GM23248 (cell line): Measurements from ENCODE around the gene HOXB4.

ENCODE experiments used
- EZH2 ChIP-seq: fragments of 200-600 bp; sonication (generic); IDR thresholded peaks from 2 replicates; pipeline ENCODE4 v1.6.1; 2018; ENCODE audit warnings: antibody characterized with exemption, mild to moderate bottlenecking; ENCODE audit not compliant: insufficient read depth, poor library complexity, severe bottlenecking
- EZH2phosphoT487 ChIP-seq: fragments of 200-600 bp; sonication (generic); IDR thresholded peaks from 2 replicates; pipeline ENCODE4 v1.6.1; 2018; ENCODE audit warnings: antibody characterized with exemption, moderate library complexity, mild to moderate bottlenecking, low read depth; ENCODE audit not compliant: insufficient read depth

DNA sequence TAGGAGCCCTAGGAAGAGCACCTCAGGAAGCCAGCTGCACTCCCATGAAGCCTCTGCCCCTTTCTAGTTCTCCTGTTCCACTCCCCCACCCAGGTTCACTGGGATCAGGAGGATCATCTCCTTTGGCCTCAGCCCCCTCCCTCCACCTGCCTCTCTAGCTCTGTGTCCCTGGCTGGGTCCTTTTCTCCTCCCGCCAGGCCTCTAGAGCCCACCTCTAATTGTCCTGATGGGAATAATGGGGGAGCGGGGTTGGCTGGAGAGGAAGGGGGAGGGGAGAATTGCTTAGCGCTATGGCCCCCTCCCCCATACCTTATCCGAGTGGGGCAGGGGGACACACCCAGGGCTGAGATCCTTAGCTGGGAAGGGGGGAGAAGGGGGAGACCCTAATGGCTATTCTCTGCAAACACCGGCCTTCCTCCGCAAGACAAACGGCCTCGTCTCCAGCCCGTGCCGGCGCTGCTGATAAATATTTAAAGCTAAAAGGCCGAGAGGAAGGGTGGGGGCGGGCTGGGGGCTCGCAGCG is 31.7 kb upstream of the HOXB4 start:
- TF ChIP-seq EZH2phosphoT487 (no peak), EZH2 (no peak)
